A549 treated with RU486 at 1 μM for 4 hours (cell line): ENCODE measurements around the gene ZFP92. TPM values are rescaled to one million over a fixed set of nuclear protein-coding genes. Genes with fewer than 3 reads are reported as not detected.

ENCODE experiments used
- total RNA-seq: library from RNA; stranded (reverse); fragments of 200-300 nt; extraction: Qiagen RNA extraction; gene quantifications from 5 replicates; pipeline ENCODE4 v1.2.3, GENCODE V29; 2022; ENCODE audit warnings: low read depth

Gene ZFP92, protein sequence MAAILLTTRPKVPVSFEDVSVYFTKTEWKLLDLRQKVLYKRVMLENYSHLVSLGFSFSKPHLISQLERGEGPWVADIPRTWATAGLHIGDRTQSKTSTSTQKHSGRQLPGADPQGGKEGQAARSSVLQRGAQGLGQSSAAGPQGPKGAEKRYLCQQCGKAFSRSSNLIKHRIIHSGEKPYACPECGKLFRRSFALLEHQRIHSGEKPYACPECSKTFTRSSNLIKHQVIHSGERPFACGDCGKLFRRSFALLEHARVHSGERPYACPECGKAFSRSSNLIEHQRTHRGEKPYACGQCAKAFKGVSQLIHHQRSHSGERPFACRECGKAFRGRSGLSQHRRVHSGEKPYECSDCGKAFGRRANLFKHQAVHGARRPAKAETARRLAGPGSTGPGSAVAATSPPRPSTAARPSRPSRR
- 0.31 to 0.62 TPM (median 0.50 TPM) in 5 replicates for total RNA-seq

GRCh38 chrX:153411255-153411987 lies at the start of gene ZFP92:
ZFP92 (plus strand) TSS chrX:153411472; CDS start chrX:153418323, 6,851 bp downstream.

GRCh38 chrX:153401133-153401764 lies 10.0 kb upstream of the ZFP92 start, which contains the start of gene PNMA6E:
PNMA6E (minus strand) TSS chrX:153401350; CDS start chrX:153398849, 2,501 bp downstream.

GRCh38 chrX:153445856-153446635 lies 34.8 kb downstream of the ZFP92 start, which contains the start of gene TREX2:
TREX2 (minus strand) TSS chrX:153446056; CDS start chrX:153445430, 626 bp downstream.

Other genes with a start within 250 kb of the ZFP92 start
- gene MAGEA1, start 232.2 kb upstream of the ZFP92 start, total RNA-seq = 0.15 TPM in 1 of 5 replicates, not detected in the others
- not detected in 5 replicates for gene PNMA6F, start 89.7 kb upstream of the ZFP92 start, total RNA-seq
- gene ZNF275, start 77.3 kb upstream of the ZFP92 start, total RNA-seq = 4.3 to 6.0 TPM (median 5.5 TPM) in 5 replicates
- not detected in 5 replicates for gene PNMA6E, start 10.1 kb upstream of the ZFP92 start, total RNA-seq
- 0.67 to 1.8 TPM (median 1.6 TPM) in 5 replicates for gene TREX2, start 34.6 kb downstream of the ZFP92 start, total RNA-seq
- 55.8 to 60.1 TPM (median 57.6 TPM) in 5 replicates for gene HAUS7, start 59.1 kb downstream of the ZFP92 start, total RNA-seq
- gene BGN, start 83.5 kb downstream of the ZFP92 start, total RNA-seq = 0.07 TPM in 1 of 5 replicates, not detected in the others
- 0.06 to 0.15 TPM (median 0.10 TPM) in 4 of 5 replicates, not detected in the other for gene ATP2B3, start 106.2 kb downstream of the ZFP92 start, total RNA-seq
- gene CCNQ, start 187.7 kb downstream of the ZFP92 start, total RNA-seq = 37.3 to 57.1 TPM (median 54.5 TPM) in 5 replicates
- 0.89 to 2.1 TPM (median 1.4 TPM) in 5 replicates for gene DUSP9, start 235.7 kb downstream of the ZFP92 start, total RNA-seq